Vagina (tissue), 2 donors: ENCODE measurements around the gene FKBP11.

Experiments
- CTCF ChIP-seq, 3 experiments: fragments of 450-650 bp in 2 of 3; fragments of 200-600 bp in 1 of 3; sonication (generic) in 1 of 3; IDR thresholded peaks; one replicate each; pipeline ENCODE4 v1.5.1; 2017 to 2019; ENCODE audit warnings: antibody characterized with exemption in 3 of 3, mild to moderate bottlenecking in 2 of 3, moderate library complexity in 2 of 3
- POLR2A ChIP-seq, 2 donors: fragments of 450-650 bp; IDR thresholded peaks; one replicate each; pipeline ENCODE4 v1.6.1; 2017; ENCODE audit warnings: antibody characterized with exemption in 2 of 2, mild to moderate bottlenecking in 2 of 2, moderate library complexity in 2 of 2

GRCh38 chr12:48907245-48907644 is 18.0 kb downstream of the FKBP11 start:
- TF ChIP-seq POLR2A (IDR thresholded peaks at IDR 0.05), result no peak
- TF ChIP-seq CTCF (IDR thresholded peaks at IDR 0.05), result no peak
